Cardiac muscle cell (in vitro differentiated cells and primary cell): ENCODE data around the gene GPS1. TPM values are rescaled to one million over a fixed set of nuclear protein-coding genes. Genes with fewer than 3 reads are reported as not detected.

Source experiments
- DNase-seq, 2 donors: peaks; one replicate each; pipeline versions ENCODE4 v3.0.0 to v3.0.0-alpha.2; 2010 to 2017; ENCODE audit warnings: low read depth in 1 of 2, low spot score in 1 of 2
- H3K27ac ChIP-seq: fragments of 200-600 bp; sonication (generic); 2 replicates; pipeline ENCODE4 v1.5.1; 2016
- H3K27me3 ChIP-seq: fragments of 200-600 bp; sonication (generic); 2 replicates; pipeline ENCODE4 v1.6.0; 2016; ENCODE audit warnings: control low read depth
- H3K36me3 ChIP-seq: fragments of 200-600 bp; sonication (generic); 2 replicates; pipeline ENCODE4 v1.5.1; 2016; ENCODE audit warnings: control low read depth
- H3K4me1 ChIP-seq: fragments of 200-600 bp; sonication (generic); 2 replicates; pipeline ENCODE4 v1.8.1; 2017; ENCODE audit warnings: low read depth, mild to moderate bottlenecking, mixed run types
- H3K4me3 ChIP-seq: fragments of 200-600 bp; sonication (generic); 2 replicates; pipeline ENCODE4 v1.5.1; 2016; ENCODE audit warnings: mild to moderate bottlenecking
- H3K9me3 ChIP-seq: fragments of 200-600 bp; sonication (generic); 2 replicates; pipeline ENCODE4 v1.5.1; 2017; ENCODE audit warnings: low read depth, mild to moderate bottlenecking, control low read depth
- CTCF ChIP-seq: IDR thresholded peaks from 2 replicates; pipeline ENCODE4 v1.5.1; 2012; ENCODE audit warnings: low read depth, mild to moderate bottlenecking, low read length
- polyA plus RNA-seq: library from polyadenylated mRNA; unstranded; fragments of >200 nt; fragmentation: Nextera tagmentation; extraction: Ambion mirVana; gene quantifications from 2 replicates; pipeline ENCODE4 v1.2.1, GENCODE V29; 2016
- total RNA-seq: library from RNA; depleted of rRNA; stranded (reverse); fragments of >200 nt; gene quantifications from 2 replicates; pipeline ENCODE4 v1.2.3, GENCODE V29; 2016

Gene GPS1
- total and polyA plus RNA-seq, 2 experiments from 2014 or later = 231 to 257 TPM

DNA sequence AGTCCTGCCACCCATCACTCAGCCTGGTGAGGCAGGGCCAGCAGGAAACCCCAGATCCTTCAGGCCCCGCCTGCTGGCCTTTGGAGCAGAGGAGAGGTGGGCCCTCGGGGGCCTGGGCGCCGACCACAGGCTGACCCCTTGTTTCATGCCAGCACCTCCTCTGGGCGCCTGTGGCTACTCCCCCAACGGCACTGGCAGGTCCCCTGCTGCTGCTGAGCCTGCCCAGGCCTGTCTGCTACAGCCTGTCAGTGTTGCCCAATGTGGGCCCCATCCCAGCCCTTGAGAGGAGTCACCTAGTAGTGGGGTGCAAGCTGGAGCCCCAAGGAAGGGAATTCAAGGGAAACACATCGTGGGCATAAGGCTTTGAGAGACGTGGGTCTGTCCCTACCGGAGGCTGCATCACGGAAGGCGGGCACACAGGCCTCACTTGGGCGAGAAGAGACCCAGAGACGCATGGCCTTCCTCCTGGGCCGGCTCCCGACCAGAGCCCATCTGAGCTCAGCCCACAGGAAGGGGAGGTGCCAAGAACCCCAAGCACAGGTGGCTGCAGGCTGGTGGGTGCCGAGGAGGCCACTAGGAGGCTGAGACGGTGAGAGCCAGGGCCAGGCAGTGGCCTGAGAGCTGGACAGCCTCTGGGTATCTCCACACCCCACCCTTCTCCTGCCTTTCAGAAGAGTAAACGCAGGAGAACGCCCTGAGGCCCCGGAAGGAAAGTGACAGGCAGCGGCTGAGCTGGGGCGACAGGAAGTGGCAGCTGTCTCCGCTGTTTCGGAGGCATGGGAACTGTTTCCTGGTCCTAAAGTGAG lies 54.4 kb downstream of the GPS1 start:
- no peak overlapping the region for H3K4me3 ChIP-seq
- H3K27ac ChIP-seq = peak overlapping the region; percentile 88
- no peaks in the 10 kb centered on the region for H3K27me3 ChIP-seq
- DNase-seq = peak; percentile 58 to 73
- peak; percentile 40 for TF ChIP-seq CTCF
- no peaks in the 10 kb centered on the region for H3K9me3 ChIP-seq
- H3K36me3 ChIP-seq = no peaks in the 10 kb centered on the region
- H3K4me1 ChIP-seq = peaks cover 31% of the 10 kb centered on the region

DNA sequence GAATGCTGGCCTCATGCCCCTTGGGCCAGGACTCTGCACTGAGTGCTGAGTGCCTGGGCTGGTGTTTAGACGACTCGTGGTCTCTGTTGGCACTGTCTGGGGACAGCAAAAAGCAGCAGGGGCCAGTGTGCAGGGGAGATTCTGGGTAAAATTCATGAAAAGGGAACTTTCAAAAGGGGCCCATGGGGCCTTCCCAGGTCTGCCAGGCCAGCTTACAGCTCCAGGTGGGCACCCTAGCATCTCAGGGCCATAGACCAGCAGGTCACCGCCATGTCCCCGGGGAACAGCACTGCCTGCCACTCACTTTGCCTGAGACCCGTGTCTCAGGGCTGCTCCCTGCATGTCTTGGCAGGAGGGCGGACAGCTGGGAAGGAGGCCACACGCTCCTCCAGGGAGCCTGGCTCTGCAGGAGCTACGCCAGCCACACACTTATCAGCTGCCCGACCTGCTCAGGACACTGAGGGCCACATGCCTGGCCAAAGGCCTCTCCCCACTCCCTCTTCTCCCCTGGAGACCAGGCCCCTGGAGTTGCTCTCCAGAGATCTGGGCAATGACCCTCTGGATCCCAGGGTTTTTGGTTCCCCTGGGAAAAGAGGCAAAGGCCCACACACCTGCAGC lies 55.1 kb downstream of the GPS1 start:
- Histone ChIP-seq H3K4me3 (no peak overlapping the region), H3K27me3 (no peaks in the 10 kb centered on the region), H3K4me1 (peaks cover 31% of the 10 kb centered on the region), H3K27ac (peak overlapping the region; percentile 88), H3K9me3 (no peaks in the 10 kb centered on the region), H3K36me3 (no peaks in the 10 kb centered on the region)
- no peak for DNase-seq
- no peak for TF ChIP-seq CTCF

Other genes with a start within 250 kb of the GPS1 start
- 0.15 TPM in 1 of 2 replicates, not detected in the other for gene GCGR, start 247.7 kb upstream of the GPS1 start, total RNA-seq
- gene GCGR, start 247.7 kb upstream of the GPS1 start, polyA plus RNA-seq = 0.79 TPM in 1 of 2 replicates, not detected in the other
- gene MCRIP1, start 218.6 kb upstream of the GPS1 start, total RNA-seq = 161 and 219 TPM in 2 replicates
- gene MCRIP1, start 218.6 kb upstream of the GPS1 start, polyA plus RNA-seq = 179 and 233 TPM in 2 replicates
- not detected in 2 replicates for gene PPP1R27, start 216.8 kb upstream of the GPS1 start, total RNA-seq
- gene PPP1R27, start 216.8 kb upstream of the GPS1 start, polyA plus RNA-seq = 1.0 TPM in 1 of 2 replicates, not detected in the other
- 972 and 1,150 TPM in 2 replicates for gene P4HB, start 191.4 kb upstream of the GPS1 start, total RNA-seq
- 388 and 597 TPM in 2 replicates for gene P4HB, start 191.4 kb upstream of the GPS1 start, polyA plus RNA-seq
- 101 and 177 TPM in 2 replicates for gene ARHGDIA, start 180.6 kb upstream of the GPS1 start, total RNA-seq
- gene ARHGDIA, start 180.6 kb upstream of the GPS1 start, polyA plus RNA-seq = 139 and 163 TPM in 2 replicates
- gene ALYREF, start 160.3 kb upstream of the GPS1 start, total RNA-seq = 94.0 and 139 TPM in 2 replicates
- 93.0 and 130 TPM in 2 replicates for gene ALYREF, start 160.3 kb upstream of the GPS1 start, polyA plus RNA-seq
- 128 and 178 TPM in 2 replicates for gene ANAPC11, start 160.2 kb upstream of the GPS1 start, total RNA-seq
- 368 and 407 TPM in 2 replicates for gene ANAPC11, start 160.2 kb upstream of the GPS1 start, polyA plus RNA-seq
- gene NPB, start 149.7 kb upstream of the GPS1 start, total RNA-seq = 2.3 and 9.1 TPM in 2 replicates
- gene NPB, start 149.7 kb upstream of the GPS1 start, polyA plus RNA-seq = 1.2 and 6.6 TPM in 2 replicates
- 83.8 and 111 TPM in 2 replicates for gene PCYT2, start 140.5 kb upstream of the GPS1 start, total RNA-seq
- gene PCYT2, start 140.5 kb upstream of the GPS1 start, polyA plus RNA-seq = 73.3 and 138 TPM in 2 replicates
- 10.4 and 26.7 TPM in 2 replicates for gene SIRT7, start 133.7 kb upstream of the GPS1 start, total RNA-seq
- gene SIRT7, start 133.7 kb upstream of the GPS1 start, polyA plus RNA-seq = 13.3 and 16.7 TPM in 2 replicates
- 14.8 and 16.1 TPM in 2 replicates for gene MAFG, start 124.2 kb upstream of the GPS1 start, total RNA-seq
- gene MAFG, start 124.2 kb upstream of the GPS1 start, polyA plus RNA-seq = 23.9 and 27.0 TPM in 2 replicates
- gene PYCR1, start 114.6 kb upstream of the GPS1 start, total RNA-seq = 109 and 162 TPM in 2 replicates
- gene PYCR1, start 114.6 kb upstream of the GPS1 start, polyA plus RNA-seq = 147 and 153 TPM in 2 replicates
- 12.2 and 22.8 TPM in 2 replicates for gene MYADML2, start 104.7 kb upstream of the GPS1 start, total RNA-seq
- 17.1 and 17.9 TPM in 2 replicates for gene MYADML2, start 104.7 kb upstream of the GPS1 start, polyA plus RNA-seq
- 7.4 and 8.1 TPM in 2 replicates for gene NOTUM, start 90.7 kb upstream of the GPS1 start, total RNA-seq
- 4.2 and 8.8 TPM in 2 replicates for gene NOTUM, start 90.7 kb upstream of the GPS1 start, polyA plus RNA-seq
- gene ASPSCR1, start 74.3 kb upstream of the GPS1 start, total RNA-seq = 48.5 and 58.9 TPM in 2 replicates
- 63.1 and 74.0 TPM in 2 replicates for gene ASPSCR1, start 74.3 kb upstream of the GPS1 start, polyA plus RNA-seq
- 82.9 and 108 TPM in 2 replicates for gene CENPX, start 29.0 kb upstream of the GPS1 start, total RNA-seq
- 98.2 and 129 TPM in 2 replicates for gene CENPX, start 29.0 kb upstream of the GPS1 start, polyA plus RNA-seq
- 36.5 and 43.3 TPM in 2 replicates for gene LRRC45, start 28.6 kb upstream of the GPS1 start, total RNA-seq
- 15.2 and 31.8 TPM in 2 replicates for gene LRRC45, start 28.6 kb upstream of the GPS1 start, polyA plus RNA-seq
- 58.7 and 73.7 TPM in 2 replicates for gene RAC3, start 20.2 kb upstream of the GPS1 start, total RNA-seq
- gene RAC3, start 20.2 kb upstream of the GPS1 start, polyA plus RNA-seq = 9.9 and 16.4 TPM in 2 replicates
- gene DCXR, start 14.2 kb upstream of the GPS1 start, total RNA-seq = 164 and 256 TPM in 2 replicates
- 228 and 312 TPM in 2 replicates for gene DCXR, start 14.2 kb upstream of the GPS1 start, polyA plus RNA-seq
- 94.6 and 104 TPM in 2 replicates for gene RFNG, start 87 bp upstream of the GPS1 start, total RNA-seq
- 91.0 and 98.3 TPM in 2 replicates for gene RFNG, start 87 bp upstream of the GPS1 start, polyA plus RNA-seq
- 109 and 184 TPM in 2 replicates for gene DUS1L, start 13.9 kb downstream of the GPS1 start, total RNA-seq
- 183 and 196 TPM in 2 replicates for gene DUS1L, start 13.9 kb downstream of the GPS1 start, polyA plus RNA-seq
- gene FASN, start 46.3 kb downstream of the GPS1 start, total RNA-seq = 276 and 279 TPM in 2 replicates
- gene FASN, start 46.3 kb downstream of the GPS1 start, polyA plus RNA-seq = 61.8 and 85.9 TPM in 2 replicates
- gene CCDC57, start 160.9 kb downstream of the GPS1 start, total RNA-seq = 28.3 and 46.2 TPM in 2 replicates
- 53.5 and 56.0 TPM in 2 replicates for gene CCDC57, start 160.9 kb downstream of the GPS1 start, polyA plus RNA-seq
- gene SLC16A3, start 177.1 kb downstream of the GPS1 start, total RNA-seq = 313 and 327 TPM in 2 replicates
- 55.6 and 63.2 TPM in 2 replicates for gene SLC16A3, start 177.1 kb downstream of the GPS1 start, polyA plus RNA-seq
- 40.3 and 53.1 TPM in 2 replicates for gene CSNK1D, start 221.8 kb downstream of the GPS1 start, total RNA-seq
- 106 and 134 TPM in 2 replicates for gene CSNK1D, start 221.8 kb downstream of the GPS1 start, polyA plus RNA-seq